Measurements from ENCODE around the gene DEGS2.

Gene DEGS2

DNA sequence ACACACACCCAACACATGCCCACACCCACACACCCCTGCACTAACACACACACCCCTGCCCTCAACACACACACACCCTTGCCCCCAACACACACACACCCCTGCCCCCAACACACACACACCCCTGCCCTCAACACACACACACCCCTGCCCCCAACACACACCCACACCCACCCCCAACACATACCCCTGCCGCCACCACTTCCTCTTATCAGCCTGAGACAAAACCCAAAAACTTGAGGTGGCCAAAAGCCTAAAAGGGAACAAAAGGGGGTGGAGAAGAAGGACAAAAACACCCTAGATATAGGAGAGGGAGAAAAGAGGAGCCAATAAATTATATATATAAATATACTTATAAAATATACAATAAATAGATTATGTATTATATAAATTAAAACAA is 9.1 kb upstream of the DEGS2 start:
- ATAC-seq (ENCODE audit: low read depth) (no peak), DNase-seq (ENCODE audit: low spot score) (no peak)
- Histone ChIP-seq H3K36me3 (ENCODE audit: low read depth) (no peaks in the 10 kb centered on the region), H3K27me3 (ENCODE audit: insufficient read depth, poor library complexity, severe bottlenecking) (peaks cover 5% of the 10 kb centered on the region), H3K27ac (ENCODE audit: poor library complexity, severe bottlenecking) (no peak overlapping the region), H3K4me1 (ENCODE audit: insufficient read depth, poor library complexity, severe bottlenecking) (no peaks in the 10 kb centered on the region), H3K4me3 (ENCODE audit: severe bottlenecking) (no peak overlapping the region), H3K9me3 (ENCODE audit: severe bottlenecking) (no peaks in the 10 kb centered on the region)
- TF ChIP-seq, protein P1, sequence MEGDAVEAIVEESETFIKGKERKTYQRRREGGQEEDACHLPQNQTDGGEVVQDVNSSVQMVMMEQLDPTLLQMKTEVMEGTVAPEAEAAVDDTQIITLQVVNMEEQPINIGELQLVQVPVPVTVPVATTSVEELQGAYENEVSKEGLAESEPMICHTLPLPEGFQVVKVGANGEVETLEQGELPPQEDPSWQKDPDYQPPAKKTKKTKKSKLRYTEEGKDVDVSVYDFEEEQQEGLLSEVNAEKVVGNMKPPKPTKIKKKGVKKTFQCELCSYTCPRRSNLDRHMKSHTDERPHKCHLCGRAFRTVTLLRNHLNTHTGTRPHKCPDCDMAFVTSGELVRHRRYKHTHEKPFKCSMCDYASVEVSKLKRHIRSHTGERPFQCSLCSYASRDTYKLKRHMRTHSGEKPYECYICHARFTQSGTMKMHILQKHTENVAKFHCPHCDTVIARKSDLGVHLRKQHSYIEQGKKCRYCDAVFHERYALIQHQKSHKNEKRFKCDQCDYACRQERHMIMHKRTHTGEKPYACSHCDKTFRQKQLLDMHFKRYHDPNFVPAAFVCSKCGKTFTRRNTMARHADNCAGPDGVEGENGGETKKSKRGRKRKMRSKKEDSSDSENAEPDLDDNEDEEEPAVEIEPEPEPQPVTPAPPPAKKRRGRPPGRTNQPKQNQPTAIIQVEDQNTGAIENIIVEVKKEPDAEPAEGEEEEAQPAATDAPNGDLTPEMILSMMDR (IDR thresholded peaks at IDR 0.05; ENCODE audit: poor library complexity, severe bottlenecking), result no peak

DNA sequence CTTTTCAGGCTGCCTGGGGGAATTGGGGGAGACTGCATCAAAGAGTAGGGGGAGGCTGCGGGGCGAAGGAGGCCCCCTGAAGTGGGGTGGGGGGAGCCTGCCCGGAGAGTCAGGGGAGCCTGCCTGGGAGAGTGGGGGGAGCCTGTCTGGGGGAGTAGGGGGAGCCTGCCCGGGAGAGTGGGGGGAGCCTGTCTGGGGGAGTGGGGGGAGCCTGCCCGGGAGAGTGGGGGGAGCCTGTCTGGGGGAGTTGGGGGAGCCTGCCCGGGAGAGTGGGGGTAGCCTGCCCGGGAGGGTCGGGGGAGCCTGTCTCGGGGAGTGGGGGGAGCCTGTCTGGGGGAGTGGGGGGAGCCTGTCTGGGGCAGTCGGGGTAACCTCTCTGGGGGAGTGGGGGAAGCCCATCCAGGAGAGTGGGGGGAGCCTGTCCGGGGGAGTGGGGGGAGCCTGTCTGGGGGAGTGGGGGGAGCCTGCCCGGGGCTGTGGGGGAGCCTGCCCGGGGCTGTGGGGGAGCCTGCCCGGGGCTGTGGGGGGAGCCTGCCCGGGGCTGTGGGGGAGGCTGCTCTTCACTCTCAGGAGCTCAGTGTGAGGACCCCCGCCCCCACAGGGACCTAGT is 6.5 kb upstream of the DEGS2 start:
- no peaks in the 10 kb centered on the region for H3K4me1 ChIP-seq (ENCODE audit: insufficient read depth, poor library complexity, severe bottlenecking)
- DNase-seq (ENCODE audit: low spot score), result peak; percentile 64
- H3K27ac ChIP-seq (ENCODE audit: poor library complexity, severe bottlenecking), result no peak overlapping the region
- no peaks in the 10 kb centered on the region for H3K9me3 ChIP-seq (ENCODE audit: severe bottlenecking)
- peaks cover 5% of the 10 kb centered on the region for H3K27me3 ChIP-seq (ENCODE audit: insufficient read depth, poor library complexity, severe bottlenecking)
- H3K4me3 ChIP-seq (ENCODE audit: severe bottlenecking), result no peak overlapping the region
- no peak for ATAC-seq (ENCODE audit: low read depth)
- no peaks in the 10 kb centered on the region for H3K36me3 ChIP-seq (ENCODE audit: low read depth)
- TF ChIP-seq, protein P1 (IDR thresholded peaks at IDR 0.05; ENCODE audit: poor library complexity, severe bottlenecking), result no peak

DNA sequence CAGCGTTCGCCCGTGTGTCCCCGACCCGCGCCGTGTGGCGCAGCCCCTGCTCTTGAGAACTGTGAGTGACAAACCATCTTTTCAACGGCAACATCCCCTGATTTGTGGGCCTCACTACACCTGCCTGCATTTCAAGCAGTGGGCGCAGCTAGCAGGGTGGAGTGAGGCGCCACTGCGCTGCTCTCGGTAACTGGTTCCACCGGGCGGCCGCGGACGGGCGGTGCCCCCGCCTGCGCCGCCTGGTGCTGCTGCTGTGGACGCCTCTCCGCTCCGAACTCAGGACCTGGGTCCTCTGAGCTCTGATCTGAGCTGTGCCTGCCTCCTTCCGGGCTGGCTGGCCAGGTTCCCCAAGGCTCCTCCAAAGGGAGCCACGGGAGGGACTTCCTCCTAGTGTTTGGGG is 5.9 kb upstream of the DEGS2 start:
- DNase-seq (ENCODE audit: low spot score), result peak; percentile 64
- Histone ChIP-seq H3K27me3 (ENCODE audit: insufficient read depth, poor library complexity, severe bottlenecking) (peaks cover 5% of the 10 kb centered on the region), H3K4me3 (ENCODE audit: severe bottlenecking) (no peak overlapping the region), H3K9me3 (ENCODE audit: severe bottlenecking) (no peaks in the 10 kb centered on the region), H3K4me1 (ENCODE audit: insufficient read depth, poor library complexity, severe bottlenecking) (no peaks in the 10 kb centered on the region), H3K27ac (ENCODE audit: poor library complexity, severe bottlenecking) (no peak overlapping the region), H3K36me3 (ENCODE audit: low read depth) (no peaks in the 10 kb centered on the region)
- TF ChIP-seq, protein P1 (IDR thresholded peaks at IDR 0.05; ENCODE audit: poor library complexity, severe bottlenecking), result no peak
- ATAC-seq (ENCODE audit: low read depth), result no peak; the same call in 2 of the 3 replicates

DNA sequence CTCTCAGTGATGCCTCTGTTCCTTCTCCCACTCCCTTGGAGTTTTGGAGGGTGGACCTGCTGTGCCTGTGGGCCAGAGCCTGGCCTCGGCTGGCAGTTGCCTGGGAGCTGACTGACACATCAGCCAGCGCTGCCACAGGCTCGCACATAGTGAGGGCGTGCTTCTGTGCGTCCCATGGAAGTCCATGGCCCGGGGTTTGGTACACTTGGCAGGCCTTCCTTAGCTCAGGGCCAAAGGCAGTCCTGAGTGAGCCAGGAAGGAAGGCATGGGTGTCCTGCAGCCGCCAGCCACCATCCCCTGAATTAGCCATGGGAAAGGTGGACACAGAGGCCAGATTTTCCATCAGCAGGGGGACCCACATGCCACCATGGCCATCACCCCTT is 1.1 kb upstream of the DEGS2 start:
- DNase-seq (ENCODE audit: low spot score) (peak; percentile 69), ATAC-seq (ENCODE audit: low read depth) (no peak)
- Histone ChIP-seq H3K4me3 (ENCODE audit: severe bottlenecking) (no peak overlapping the region), H3K36me3 (ENCODE audit: low read depth) (no peaks in the 10 kb centered on the region), H3K9me3 (ENCODE audit: severe bottlenecking) (no peaks in the 10 kb centered on the region), H3K27me3 (ENCODE audit: insufficient read depth, poor library complexity, severe bottlenecking) (peaks cover 21% of the 10 kb centered on the region), H3K27ac (ENCODE audit: poor library complexity, severe bottlenecking) (no peak overlapping the region), H3K4me1 (ENCODE audit: insufficient read depth, poor library complexity, severe bottlenecking) (no peaks in the 10 kb centered on the region)
- TF ChIP-seq, protein P1 (IDR thresholded peaks at IDR 0.05; ENCODE audit: poor library complexity, severe bottlenecking), result no peak

DNA sequence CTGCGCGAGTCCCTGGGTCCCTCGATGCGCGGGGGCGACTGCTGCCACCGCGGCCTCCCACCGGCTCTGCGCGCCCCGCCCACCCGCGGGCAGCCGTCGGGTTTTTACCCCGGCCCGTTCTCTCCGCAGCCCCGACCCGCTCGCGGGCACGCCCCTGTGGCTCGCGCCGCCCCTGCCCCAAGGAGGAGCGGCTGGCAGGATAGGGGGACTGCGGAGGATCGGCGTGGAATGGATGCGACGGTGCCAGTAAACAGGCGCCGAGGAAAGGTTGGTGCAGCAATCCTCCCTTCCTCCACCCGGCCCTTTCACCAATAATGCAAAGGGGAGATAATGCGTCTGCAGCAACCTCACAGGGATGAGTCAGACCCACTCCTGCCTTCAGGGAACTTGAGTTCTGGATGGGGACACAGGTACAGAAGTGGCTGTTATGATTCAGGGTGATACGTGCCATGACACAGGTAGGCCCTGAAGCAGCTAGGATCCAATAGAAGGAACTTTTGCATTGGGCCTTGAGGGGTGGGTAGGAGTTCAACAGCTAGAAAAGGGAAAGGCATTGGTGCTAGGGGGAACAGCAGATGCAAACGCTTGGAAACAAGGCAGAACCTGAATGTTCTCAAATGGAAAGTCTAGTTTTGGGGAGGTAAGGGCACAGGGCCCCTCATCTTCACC is 554 bp upstream of the DEGS2 start:
- Histone ChIP-seq H3K4me1 (ENCODE audit: insufficient read depth, poor library complexity, severe bottlenecking) (no peaks in the 10 kb centered on the region), H3K4me3 (ENCODE audit: severe bottlenecking) (peak overlapping the region; percentile 25)

More for the DNA sequence above, 554 bp upstream of the DEGS2 start:
- Histone ChIP-seq H3K9me3 (ENCODE audit: severe bottlenecking) (no peaks in the 10 kb centered on the region), H3K27ac (ENCODE audit: poor library complexity, severe bottlenecking) (no peak overlapping the region), H3K27me3 (ENCODE audit: insufficient read depth, poor library complexity, severe bottlenecking) (peaks cover 21% of the 10 kb centered on the region), H3K36me3 (ENCODE audit: low read depth) (no peaks in the 10 kb centered on the region)
- TF ChIP-seq, protein P1 (IDR thresholded peaks at IDR 0.05; ENCODE audit: poor library complexity, severe bottlenecking), result no peak
- peak; percentile 6; the same call in 2 of the 3 replicates for ATAC-seq (ENCODE audit: low read depth)
- DNase-seq (ENCODE audit: low spot score), result peak; percentile 62

Measured in RWPE2 (cell line).